ENCODE data around the gene SLC1A7.

DNA sequence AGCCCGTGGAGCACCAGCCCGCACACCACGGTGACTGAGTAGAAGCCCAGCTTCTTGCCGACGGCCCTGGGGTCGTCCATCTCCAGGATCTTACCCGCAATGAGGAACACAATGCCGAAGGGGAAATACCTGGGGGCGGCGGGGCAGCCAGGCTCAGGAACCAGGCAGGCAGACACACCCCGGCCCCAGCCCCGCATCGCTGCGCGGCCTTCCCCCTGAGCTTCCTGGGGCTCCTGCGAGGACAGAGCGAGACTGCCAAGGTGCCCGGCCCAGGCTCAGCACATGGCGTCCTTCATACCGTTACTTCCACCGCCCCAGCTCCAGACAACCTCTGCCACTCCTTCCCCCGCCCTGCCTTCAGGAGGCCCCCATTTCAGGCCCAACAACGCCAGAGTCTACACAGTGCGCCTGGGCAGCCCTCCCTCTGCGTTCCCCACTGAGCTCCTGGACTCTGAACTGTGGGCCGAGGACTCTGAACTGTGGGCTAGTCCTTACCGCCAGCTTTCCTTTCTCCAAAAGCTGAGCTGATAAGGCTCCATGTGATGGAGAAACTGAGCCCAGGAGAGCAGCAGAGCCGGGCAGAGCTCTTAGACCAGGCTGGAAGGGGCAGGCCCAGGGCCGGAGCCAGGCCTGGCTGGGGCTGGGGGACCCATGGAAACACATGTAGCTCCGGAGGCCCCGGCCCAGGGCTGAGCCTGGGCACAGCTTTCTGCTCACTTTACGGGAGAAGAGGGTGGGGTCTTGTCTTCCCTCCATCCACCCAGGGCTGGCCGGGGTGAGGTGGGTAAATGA lies 49.6 kb downstream of the SLC1A7 start:
- TF ChIP-seq, protein P1, sequence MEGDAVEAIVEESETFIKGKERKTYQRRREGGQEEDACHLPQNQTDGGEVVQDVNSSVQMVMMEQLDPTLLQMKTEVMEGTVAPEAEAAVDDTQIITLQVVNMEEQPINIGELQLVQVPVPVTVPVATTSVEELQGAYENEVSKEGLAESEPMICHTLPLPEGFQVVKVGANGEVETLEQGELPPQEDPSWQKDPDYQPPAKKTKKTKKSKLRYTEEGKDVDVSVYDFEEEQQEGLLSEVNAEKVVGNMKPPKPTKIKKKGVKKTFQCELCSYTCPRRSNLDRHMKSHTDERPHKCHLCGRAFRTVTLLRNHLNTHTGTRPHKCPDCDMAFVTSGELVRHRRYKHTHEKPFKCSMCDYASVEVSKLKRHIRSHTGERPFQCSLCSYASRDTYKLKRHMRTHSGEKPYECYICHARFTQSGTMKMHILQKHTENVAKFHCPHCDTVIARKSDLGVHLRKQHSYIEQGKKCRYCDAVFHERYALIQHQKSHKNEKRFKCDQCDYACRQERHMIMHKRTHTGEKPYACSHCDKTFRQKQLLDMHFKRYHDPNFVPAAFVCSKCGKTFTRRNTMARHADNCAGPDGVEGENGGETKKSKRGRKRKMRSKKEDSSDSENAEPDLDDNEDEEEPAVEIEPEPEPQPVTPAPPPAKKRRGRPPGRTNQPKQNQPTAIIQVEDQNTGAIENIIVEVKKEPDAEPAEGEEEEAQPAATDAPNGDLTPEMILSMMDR (IDR thresholded peaks at IDR 0.05): no peak
- TF ChIP-seq POLR2AphosphoS5 (IDR thresholded peaks at IDR 0.05): no peak

All from esophagus muscularis mucosa (tissue), 3 donors.